ENCODE measurements around the gene ZNF385D. TPM values are rescaled to one million over a fixed set of nuclear protein-coding genes. Genes with fewer than 3 reads are reported as not detected.

The ZNF385D gene
- total and polyA plus RNA-seq, 7 donors: under 0.01 to 4.3 (median 1.2) TPM

GRCh38 chr3:21601178-21601577 is 149.8 kb downstream of the ZNF385D start:
- no peak for TF ChIP-seq POLR2A (IDR thresholded peaks at IDR 0.05)
- TF ChIP-seq CTCF (IDR thresholded peaks at IDR 0.05): no peak
- TF ChIP-seq POLR2AphosphoS5 (IDR thresholded peaks at IDR 0.05): no peak
- no peak for TF ChIP-seq EP300 (IDR thresholded peaks at IDR 0.05)
- no peak for DNase-seq
- H3K4me1 ChIP-seq: no peaks in the 10 kb centered on the region
- intact Hi-C loops (cut with DNase I): no loop called here
- H3K36me3 ChIP-seq: no peaks in the 10 kb centered on the region
- H3K9me3 ChIP-seq: no peaks in the 10 kb centered on the region
- H3K27me3 ChIP-seq: no peaks in the 10 kb centered on the region
- no peak overlapping the region for H3K27ac ChIP-seq
- H3K4me3 ChIP-seq: no peak overlapping the region
- 84 to 93% methylated on average over 1 of the region's 1 CpG for WGBS, 2 donors

GRCh38 chr3:21599890-21600289 is 151.1 kb downstream of the ZNF385D start:
- no peak overlapping the region for H3K27ac ChIP-seq
- DNase-seq: no peak
- TF ChIP-seq POLR2A (IDR thresholded peaks at IDR 0.05) (no peak), POLR2AphosphoS5 (IDR thresholded peaks at IDR 0.05) (no peak), CTCF (IDR thresholded peaks at IDR 0.05) (no peak), EP300 (IDR thresholded peaks at IDR 0.05) (no peak)
- no peak overlapping the region for H3K4me3 ChIP-seq
- no peaks in the 10 kb centered on the region for H3K27me3 ChIP-seq
- H3K4me1 ChIP-seq: no peaks in the 10 kb centered on the region
- no peaks in the 10 kb centered on the region for H3K9me3 ChIP-seq
- intact Hi-C loops (cut with DNase I): no loop called here
- 72 to 84% methylated on average over 6 of the region's 6 CpGs for WGBS, 2 donors
- H3K36me3 ChIP-seq: no peaks in the 10 kb centered on the region

GRCh38 chr3:21592828-21593227 is 158.2 kb downstream of the ZNF385D start:
- no peak for TF ChIP-seq EP300 (IDR thresholded peaks at IDR 0.05)
- no peak for TF ChIP-seq CTCF (IDR thresholded peaks at IDR 0.05)
- no peak for TF ChIP-seq POLR2AphosphoS5 (IDR thresholded peaks at IDR 0.05)
- no peak for TF ChIP-seq POLR2A (IDR thresholded peaks at IDR 0.05)
- H3K27ac ChIP-seq: no peak overlapping the region
- no peaks in the 10 kb centered on the region for H3K4me1 ChIP-seq
- H3K36me3 ChIP-seq: no peaks in the 10 kb centered on the region
- H3K4me3 ChIP-seq: no peak overlapping the region
- no peaks in the 10 kb centered on the region for H3K27me3 ChIP-seq
- 87% methylated on average over 4 of the region's 4 CpGs for WGBS, 2 donors
- DNase-seq: no peak
- no peaks in the 10 kb centered on the region for H3K9me3 ChIP-seq
- intact Hi-C loops (cut with DNase I): no loop called here

- Histone ChIP-seq H3K36me3 (no peaks in the 10 kb centered on the region), H3K27me3 (no peaks in the 10 kb centered on the region), H3K4me1 (no peaks in the 10 kb centered on the region), H3K4me3 (no peak overlapping the region), H3K27ac (no peak overlapping the region), H3K9me3 (no peaks in the 10 kb centered on the region)
- TF ChIP-seq CTCF (IDR thresholded peaks at IDR 0.05) (no peak), POLR2AphosphoS5 (IDR thresholded peaks at IDR 0.05) (no peak), POLR2A (IDR thresholded peaks at IDR 0.05) (no peak), EP300 (IDR thresholded peaks at IDR 0.05) (no peak)
- WGBS, 2 donors: 79 to 80% methylated on average over 1 of the region's 1 CpG
- DNase-seq: no peak
- intact Hi-C loops (cut with DNase I): no loop called here
Measured at GRCh38 chr3:21587894-21588293, 163.1 kb downstream of the ZNF385D start.

- H3K9me3 ChIP-seq: no peaks in the 10 kb centered on the region
- no peak overlapping the region for H3K4me3 ChIP-seq
- TF ChIP-seq POLR2AphosphoS5 (IDR thresholded peaks at IDR 0.05) (no peak), EP300 (IDR thresholded peaks at IDR 0.05) (no peak)
- intact Hi-C loops (cut with DNase I): no loop called here
- H3K27me3 ChIP-seq: no peaks in the 10 kb centered on the region
- H3K4me1 ChIP-seq: no peaks in the 10 kb centered on the region
- H3K27ac ChIP-seq: no peak overlapping the region
- 84 to 88% methylated on average over 3 of the region's 3 CpGs for WGBS, 2 donors
- DNase-seq: no peak
- no peaks in the 10 kb centered on the region for H3K36me3 ChIP-seq
Measured at GRCh38 chr3:21585216-21585740, 165.7 kb downstream of the ZNF385D start.
